MV-4-11 (cell line): ENCODE measurements around the gene VWA3B.
A peak's percentile ranks its signal among the peaks of the same experiment; 100 is the strongest.

Experiments used
- DNase-seq: peaks from one replicate; lab custom pipeline; 2025; lab: John Stamatoyannopoulos, UW

The VWA3B gene

GRCh38 chr2:98177286-98177685 lies 90.3 kb downstream of the VWA3B start:
- DNase-seq = no peak

GRCh38 chr2:98177986-98178385 lies 91.0 kb downstream of the VWA3B start:
- DNase-seq = no peak

- DNase-seq = peak; percentile 6
These were observed 93.5 kb downstream of the VWA3B start for GRCh38 chr2:98180456-98180855.

DNA sequence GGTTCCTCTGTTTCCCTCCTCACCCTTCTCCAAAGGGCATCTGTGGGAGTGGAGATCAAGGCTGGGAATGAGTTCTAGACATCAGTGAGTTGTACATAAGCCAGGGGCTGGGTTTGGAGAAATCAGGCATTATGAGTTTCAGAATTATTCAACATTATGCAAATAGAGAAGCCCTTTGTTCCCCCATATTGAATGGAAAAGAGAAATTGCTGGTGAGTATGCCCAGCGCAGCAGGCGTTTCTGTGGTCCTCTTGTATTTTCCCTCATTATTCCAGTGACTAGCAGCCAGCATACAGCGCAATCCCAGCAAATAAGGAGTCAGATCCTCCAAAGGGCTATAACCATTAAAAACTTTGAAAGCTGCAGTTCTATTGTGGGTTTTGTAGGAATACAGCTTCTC lies 94.4 kb downstream of the VWA3B start:
- DNase-seq = no peak

DNA sequence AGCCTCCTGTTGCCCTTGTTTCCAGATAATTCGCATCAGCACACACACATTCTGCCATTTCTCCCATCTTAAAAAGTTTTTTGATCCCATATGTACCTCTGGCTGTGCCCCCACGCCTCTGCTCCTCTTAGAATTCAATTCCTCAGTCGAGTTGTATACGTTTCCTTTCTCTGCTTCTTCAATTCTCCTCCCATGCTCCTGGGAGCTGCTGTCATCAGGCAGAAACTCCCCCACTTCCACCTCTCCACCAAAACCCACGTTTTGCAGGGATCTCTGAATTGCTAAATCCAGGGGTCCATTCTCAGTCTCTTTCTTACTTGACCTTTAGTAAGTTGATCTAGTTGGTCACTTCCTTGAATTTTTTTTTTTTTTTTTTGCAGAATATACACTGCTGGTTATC lies 98.8 kb downstream of the VWA3B start:
- DNase-seq = no peak

GRCh38 chr2:98187194-98187593 lies 100.2 kb downstream of the VWA3B start:
- DNase-seq = no peak

GRCh38 chr2:98188351-98189046 lies 101.5 kb downstream of the VWA3B start:
- no peak for DNase-seq

- no peak for DNase-seq
These were observed 104.9 kb downstream of the VWA3B start for GRCh38 chr2:98191883-98192282.

DNA sequence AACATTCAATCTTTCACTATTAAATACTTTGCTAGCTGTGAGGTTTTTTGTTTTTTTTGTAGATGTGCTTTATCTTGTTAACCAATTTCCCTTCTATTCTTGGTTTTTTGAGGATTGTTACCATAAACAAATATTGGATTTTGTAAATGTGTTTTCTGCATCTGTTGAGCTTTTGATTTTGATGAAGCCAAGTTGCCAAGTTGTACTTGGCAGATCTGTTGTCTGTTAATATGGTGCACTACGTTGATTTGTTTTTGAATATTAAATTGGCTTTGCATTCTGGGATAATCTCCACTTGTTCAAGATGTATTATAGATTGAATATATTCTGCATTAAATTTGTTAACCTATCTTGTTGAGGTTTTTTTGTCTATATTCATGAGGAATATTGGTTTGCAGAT lies 114.6 kb downstream of the VWA3B start:
- DNase-seq = no peak

GRCh38 chr2:98205889-98206288 lies 118.9 kb downstream of the VWA3B start:
- DNase-seq = no peak

DNA sequence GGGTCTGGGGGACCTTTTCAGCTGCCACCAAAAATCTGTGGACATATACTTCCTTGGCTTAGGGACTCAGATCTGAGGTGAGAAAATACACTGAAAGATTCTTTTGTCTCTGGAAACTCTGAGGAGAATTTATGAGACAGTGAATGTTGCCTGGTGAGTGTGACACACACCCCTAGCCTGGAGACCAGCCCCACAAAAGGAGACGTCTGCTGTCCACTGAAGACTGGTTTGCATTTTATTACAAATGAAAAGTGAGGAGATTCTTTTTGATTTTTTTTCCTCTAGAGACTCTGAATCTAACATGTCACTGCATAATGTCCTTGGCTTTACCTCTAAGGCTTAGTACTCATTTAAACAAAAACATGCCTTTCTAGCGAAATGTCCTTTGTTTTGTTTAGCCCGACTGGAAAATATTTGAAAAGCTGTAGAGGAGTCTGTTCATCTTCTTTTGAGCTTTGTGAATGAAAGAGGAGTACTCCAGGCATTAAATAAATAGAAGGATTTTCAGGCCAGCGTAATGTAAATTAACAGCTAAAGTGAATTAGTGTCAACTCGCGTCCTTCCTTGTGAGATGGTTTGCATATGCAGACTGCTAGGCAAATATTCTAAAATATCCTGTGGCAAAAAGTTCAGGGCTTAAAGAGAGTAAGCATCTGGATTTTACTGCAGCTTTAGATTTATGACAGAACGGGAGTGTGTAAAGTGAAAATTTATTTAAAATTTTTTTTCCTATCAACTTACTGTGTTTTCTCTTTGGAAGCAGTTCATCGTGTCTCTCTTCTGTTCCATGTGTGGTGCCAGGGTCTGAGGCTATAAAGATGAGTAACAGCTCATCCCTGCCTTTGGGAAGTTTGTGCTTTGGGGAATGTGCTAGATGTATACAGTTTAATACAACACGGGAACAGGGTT lies 125.4 kb downstream of the VWA3B start:
- DNase-seq = no peak

GRCh38 chr2:98216616-98217015 lies 129.6 kb downstream of the VWA3B start:
- DNase-seq = no peak

DNA sequence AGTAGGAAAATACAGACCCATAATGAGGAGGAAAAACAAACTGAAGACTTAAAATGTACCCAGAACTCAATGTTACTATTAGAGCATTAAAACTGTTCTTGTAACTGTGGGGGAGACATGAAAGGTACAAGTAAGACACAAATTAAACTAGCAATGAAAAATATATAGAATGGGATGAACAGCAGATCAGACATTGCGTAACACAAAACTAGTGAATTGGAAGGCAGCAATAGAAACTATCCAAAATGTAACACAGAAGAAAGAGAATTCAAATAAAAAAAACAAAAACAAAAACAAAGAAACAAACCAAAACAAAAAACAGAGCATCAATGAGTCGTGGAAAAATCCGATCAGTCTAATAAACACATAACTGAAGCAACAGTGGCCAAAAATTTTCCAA lies 132.2 kb downstream of the VWA3B start:
- no peak for DNase-seq

DNA sequence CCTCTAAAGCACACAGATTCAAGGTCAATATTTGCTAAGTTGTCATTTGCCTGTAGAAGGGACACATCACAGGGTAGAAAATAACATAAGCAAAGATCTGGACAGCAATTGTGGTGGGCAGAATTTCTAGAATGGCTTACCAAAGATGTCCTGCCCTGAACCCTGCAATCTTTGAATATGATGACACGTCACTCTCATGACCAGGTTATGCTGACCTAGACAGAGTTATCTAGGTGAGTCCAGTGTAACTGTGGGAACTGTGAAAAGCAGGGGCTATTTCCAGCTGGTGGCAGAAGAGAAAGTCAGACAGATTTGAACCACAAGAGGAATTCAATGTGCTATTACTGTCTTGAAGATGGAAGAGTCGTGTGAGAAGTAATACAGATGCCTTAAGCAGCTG lies 147.0 kb downstream of the VWA3B start:
- DNase-seq = no peak

- DNase-seq = no peak
These were observed 147.8 kb downstream of the VWA3B start for GRCh38 chr2:98234776-98235175.

- no peak for DNase-seq
These were observed 150.0 kb downstream of the VWA3B start for GRCh38 chr2:98236935-98237334.

DNA sequence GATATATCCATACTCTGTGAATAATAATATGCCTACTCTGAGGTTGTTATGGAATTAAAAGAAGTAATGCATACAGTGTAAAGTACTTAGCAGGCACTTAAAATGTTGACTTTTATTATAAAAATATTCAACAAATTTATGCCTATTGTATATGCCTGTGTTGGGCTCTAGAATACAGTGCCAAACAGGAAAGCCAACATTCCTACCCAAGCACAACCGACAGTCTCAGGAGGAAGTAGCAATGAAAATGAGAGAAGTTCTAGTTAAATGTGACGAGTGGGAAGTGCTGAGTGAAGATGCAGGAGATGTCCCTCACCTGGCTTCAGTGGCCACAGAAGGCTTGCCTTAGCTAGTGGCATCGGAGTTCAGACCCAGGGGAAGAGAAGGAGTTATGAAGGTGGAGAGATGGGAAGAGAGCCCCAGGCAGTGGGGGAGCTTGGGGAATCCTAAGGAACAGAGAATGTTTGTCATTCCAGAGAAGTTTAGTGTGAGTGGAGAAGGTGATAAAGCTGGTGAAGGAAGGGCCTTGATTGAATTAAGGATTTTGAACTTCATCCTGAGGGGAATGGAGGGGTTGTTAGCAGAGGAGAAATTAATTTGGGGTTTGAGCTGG lies 153.9 kb downstream of the VWA3B start:
- DNase-seq = no peak

- DNase-seq = no peak
These were observed 154.6 kb downstream of the VWA3B start for GRCh38 chr2:98241592-98241991.

DNA sequence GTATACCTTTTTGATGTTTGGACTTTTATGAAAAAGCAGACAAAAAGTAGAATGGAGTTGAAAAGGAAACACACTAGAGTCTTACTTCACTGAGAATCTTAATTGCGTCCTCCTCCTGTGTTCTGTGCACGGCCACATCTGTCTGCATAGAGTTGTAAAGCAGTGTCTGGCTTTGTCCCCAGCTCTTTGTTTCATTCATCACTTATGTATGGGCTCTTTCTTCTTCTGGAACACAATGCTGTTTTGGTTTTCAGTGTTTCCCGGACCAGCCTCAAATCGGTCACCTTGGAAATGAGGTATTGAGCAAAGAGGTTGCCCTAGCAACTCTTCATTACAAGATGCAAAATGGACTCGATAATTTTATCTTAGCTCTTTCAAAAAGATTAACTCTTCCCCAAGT lies 155.0 kb downstream of the VWA3B start:
- no peak for DNase-seq

- peak; percentile 78 for DNase-seq
These were observed 158.5 kb downstream of the VWA3B start for GRCh38 chr2:98245491-98245890.

DNA sequence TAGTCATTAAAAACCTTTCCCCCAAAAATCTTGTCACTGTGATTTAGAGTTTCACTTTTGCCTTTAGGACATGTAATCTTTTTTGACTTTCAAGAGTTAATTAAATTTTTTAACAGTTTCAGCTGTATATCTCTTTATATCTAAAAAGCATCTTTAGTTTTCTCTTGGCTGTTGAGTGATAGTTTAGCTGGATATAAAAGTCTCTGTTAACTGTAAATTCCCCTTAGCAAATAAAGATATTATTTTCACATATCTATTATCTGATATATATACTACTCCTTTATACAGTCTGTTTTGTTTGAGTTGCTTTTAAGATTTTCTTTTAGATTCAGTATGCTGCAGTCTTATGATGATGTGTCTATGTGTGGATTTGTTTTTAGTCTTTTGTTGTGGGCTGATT lies 160.4 kb downstream of the VWA3B start:
- no peak for DNase-seq

- DNase-seq = peak; percentile 92
These were observed 165.2 kb downstream of the VWA3B start for GRCh38 chr2:98252038-98252773.
